MM.1S (cell line): Measurements from ENCODE around the gene MDH1.

Experiments used
- EZH2 ChIP-seq: fragments of 300-600 bp; sonication (generic); optimal IDR thresholded peaks from 2 replicates; pipeline ENCODE3; 2017; ENCODE audit warnings: low read depth, mild to moderate bottlenecking, antibody characterized with exemption, low read length, mixed read lengths
- EZH2phosphoT487 ChIP-seq: fragments of 300-600 bp; sonication (generic); IDR thresholded peaks from 2 replicates; pipeline ENCODE4 v1.6.1; 2018; ENCODE audit warnings: antibody characterized with exemption, low read length
- TF ChIP-seq, protein P1 (sequence below): fragments of 300-600 bp; sonication (generic); IDR thresholded peaks from 2 replicates; pipeline ENCODE4 v1.5.1; 2016; ENCODE audit warnings: antibody characterized with exemption, low read length, mixed read lengths

DNA sequence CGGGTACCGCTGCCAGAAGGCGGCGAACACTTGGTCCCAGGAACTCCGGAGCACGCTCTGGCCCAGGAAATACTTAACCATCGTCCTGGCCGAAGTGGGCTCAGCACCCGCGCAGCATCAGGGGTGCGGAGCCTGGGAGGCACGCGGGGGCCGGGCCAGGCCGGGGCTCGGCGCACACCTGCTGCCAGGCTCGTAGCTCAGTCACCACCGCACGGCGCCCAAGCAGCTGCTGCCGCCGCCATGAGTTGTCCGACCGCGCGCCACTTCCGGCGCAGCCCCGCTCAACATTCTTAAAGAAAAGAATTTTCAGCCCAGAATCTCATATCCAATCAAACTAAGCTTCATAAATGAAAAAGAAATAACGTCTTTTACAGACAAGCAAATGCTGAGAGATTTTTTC lies 34.0 kb downstream of the MDH1 start:
- TF ChIP-seq EZH2: no peak
- TF ChIP-seq, protein P1, sequence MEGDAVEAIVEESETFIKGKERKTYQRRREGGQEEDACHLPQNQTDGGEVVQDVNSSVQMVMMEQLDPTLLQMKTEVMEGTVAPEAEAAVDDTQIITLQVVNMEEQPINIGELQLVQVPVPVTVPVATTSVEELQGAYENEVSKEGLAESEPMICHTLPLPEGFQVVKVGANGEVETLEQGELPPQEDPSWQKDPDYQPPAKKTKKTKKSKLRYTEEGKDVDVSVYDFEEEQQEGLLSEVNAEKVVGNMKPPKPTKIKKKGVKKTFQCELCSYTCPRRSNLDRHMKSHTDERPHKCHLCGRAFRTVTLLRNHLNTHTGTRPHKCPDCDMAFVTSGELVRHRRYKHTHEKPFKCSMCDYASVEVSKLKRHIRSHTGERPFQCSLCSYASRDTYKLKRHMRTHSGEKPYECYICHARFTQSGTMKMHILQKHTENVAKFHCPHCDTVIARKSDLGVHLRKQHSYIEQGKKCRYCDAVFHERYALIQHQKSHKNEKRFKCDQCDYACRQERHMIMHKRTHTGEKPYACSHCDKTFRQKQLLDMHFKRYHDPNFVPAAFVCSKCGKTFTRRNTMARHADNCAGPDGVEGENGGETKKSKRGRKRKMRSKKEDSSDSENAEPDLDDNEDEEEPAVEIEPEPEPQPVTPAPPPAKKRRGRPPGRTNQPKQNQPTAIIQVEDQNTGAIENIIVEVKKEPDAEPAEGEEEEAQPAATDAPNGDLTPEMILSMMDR: no peak
- TF ChIP-seq EZH2phosphoT487: no peak
